ENCODE data around the gene HSD17B1. TPM values are rescaled to one million over a fixed set of nuclear protein-coding genes. Genes with fewer than 3 reads are reported as not detected.

The HSD17B1 gene
- polyA plus RNA-seq, 1 donor from 2014 or later = 1.0 TPM

DNA sequence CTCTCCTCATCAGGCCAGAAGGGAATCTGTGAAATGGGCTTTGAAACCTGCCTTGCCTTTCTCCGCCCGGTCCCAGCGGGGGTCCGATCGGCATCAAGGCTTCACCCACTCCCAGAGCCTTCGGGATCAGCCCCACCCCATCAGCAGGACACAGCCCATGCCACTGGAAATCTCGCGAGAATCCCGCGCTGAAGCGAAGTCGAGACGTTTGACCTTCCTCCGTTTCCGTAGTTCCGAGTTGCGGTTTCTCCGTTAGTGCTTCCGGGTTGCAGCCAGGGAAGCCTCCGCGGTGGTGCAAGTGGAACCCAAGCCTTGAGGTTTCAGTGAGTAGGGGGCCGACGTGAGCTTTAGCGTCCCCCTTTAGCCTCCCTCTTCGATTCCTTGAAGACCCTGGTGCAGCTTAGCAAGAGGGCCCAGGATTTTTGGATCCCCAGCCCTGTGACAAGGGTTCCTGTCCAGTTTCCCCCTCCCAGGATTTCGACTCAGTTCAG is 9.2 kb downstream of the HSD17B1 start, which contains the start of gene COASY:
COASY (plus strand) TSS at position 252 of the 491 bp plus-strand sequence. CDS start 475 bp downstream, outside the sequence.
- no peaks in the 10 kb centered on the region for H4K20me1 ChIP-seq (ENCODE audit: insufficient read depth)
- peak within 1 kb of the TSS; percentile 93 for H3K4me3 ChIP-seq (ENCODE audit: low read length)
- TF ChIP-seq, protein P1, sequence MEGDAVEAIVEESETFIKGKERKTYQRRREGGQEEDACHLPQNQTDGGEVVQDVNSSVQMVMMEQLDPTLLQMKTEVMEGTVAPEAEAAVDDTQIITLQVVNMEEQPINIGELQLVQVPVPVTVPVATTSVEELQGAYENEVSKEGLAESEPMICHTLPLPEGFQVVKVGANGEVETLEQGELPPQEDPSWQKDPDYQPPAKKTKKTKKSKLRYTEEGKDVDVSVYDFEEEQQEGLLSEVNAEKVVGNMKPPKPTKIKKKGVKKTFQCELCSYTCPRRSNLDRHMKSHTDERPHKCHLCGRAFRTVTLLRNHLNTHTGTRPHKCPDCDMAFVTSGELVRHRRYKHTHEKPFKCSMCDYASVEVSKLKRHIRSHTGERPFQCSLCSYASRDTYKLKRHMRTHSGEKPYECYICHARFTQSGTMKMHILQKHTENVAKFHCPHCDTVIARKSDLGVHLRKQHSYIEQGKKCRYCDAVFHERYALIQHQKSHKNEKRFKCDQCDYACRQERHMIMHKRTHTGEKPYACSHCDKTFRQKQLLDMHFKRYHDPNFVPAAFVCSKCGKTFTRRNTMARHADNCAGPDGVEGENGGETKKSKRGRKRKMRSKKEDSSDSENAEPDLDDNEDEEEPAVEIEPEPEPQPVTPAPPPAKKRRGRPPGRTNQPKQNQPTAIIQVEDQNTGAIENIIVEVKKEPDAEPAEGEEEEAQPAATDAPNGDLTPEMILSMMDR (IDR thresholded peaks at IDR 0.05; ENCODE audit: poor library complexity, severe bottlenecking) = no peak
- no peak for TF ChIP-seq RAD21 (conservative IDR thresholded peaks at IDR 0.05)
- TF ChIP-seq MXI1 (conservative IDR thresholded peaks at IDR 0.05; ENCODE audit: poor library complexity, severe bottlenecking) = peak; percentile 77
- TF ChIP-seq SMC3 (conservative IDR thresholded peaks at IDR 0.05; ENCODE audit: poor library complexity) = peak; percentile 20
- TF ChIP-seq EZH2 (IDR thresholded peaks at IDR 0.05; ENCODE audit: borderline replicate concordance, insufficient read depth, low read length, poor library complexity, severe bottlenecking) = no peak
- TF ChIP-seq, protein P2, sequence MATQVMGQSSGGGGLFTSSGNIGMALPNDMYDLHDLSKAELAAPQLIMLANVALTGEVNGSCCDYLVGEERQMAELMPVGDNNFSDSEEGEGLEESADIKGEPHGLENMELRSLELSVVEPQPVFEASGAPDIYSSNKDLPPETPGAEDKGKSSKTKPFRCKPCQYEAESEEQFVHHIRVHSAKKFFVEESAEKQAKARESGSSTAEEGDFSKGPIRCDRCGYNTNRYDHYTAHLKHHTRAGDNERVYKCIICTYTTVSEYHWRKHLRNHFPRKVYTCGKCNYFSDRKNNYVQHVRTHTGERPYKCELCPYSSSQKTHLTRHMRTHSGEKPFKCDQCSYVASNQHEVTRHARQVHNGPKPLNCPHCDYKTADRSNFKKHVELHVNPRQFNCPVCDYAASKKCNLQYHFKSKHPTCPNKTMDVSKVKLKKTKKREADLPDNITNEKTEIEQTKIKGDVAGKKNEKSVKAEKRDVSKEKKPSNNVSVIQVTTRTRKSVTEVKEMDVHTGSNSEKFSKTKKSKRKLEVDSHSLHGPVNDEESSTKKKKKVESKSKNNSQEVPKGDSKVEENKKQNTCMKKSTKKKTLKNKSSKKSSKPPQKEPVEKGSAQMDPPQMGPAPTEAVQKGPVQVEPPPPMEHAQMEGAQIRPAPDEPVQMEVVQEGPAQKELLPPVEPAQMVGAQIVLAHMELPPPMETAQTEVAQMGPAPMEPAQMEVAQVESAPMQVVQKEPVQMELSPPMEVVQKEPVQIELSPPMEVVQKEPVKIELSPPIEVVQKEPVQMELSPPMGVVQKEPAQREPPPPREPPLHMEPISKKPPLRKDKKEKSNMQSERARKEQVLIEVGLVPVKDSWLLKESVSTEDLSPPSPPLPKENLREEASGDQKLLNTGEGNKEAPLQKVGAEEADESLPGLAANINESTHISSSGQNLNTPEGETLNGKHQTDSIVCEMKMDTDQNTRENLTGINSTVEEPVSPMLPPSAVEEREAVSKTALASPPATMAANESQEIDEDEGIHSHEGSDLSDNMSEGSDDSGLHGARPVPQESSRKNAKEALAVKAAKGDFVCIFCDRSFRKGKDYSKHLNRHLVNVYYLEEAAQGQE (IDR thresholded peaks at IDR 0.05; ENCODE audit: borderline replicate concordance) = no peak
- TF ChIP-seq EP300 (conservative IDR thresholded peaks at IDR 0.05; ENCODE audit: poor library complexity, severe bottlenecking) = no peak
- peak; percentile 37 for TF ChIP-seq TAF1 (IDR thresholded peaks at IDR 0.05; ENCODE audit: low read depth)
- peak; percentile 86 for TF ChIP-seq POLR2AphosphoS5 (IDR thresholded peaks at IDR 0.05)
- H3K9me3 ChIP-seq (ENCODE audit: low read length) = no peaks in the 10 kb centered on the region
- peak within 1 kb of the TSS; percentile 81 for H3K27ac ChIP-seq (ENCODE audit: low read length)
- peaks cover 10% of the 10 kb centered on the region for H3K79me2 ChIP-seq (replicated peaks; ENCODE audit: insufficient read depth, low read length)
- no peaks in the 10 kb centered on the region for H3K27me3 ChIP-seq (ENCODE audit: insufficient read depth, low read depth, low read length)
- H3F3A ChIP-seq (ENCODE audit: insufficient read depth, low read length, poor library complexity, severe bottlenecking) = no peaks in the 10 kb centered on the region
- H3K4me2 ChIP-seq (ENCODE audit: low read length) = peak within 1 kb of the TSS; percentile 76
- H3K9me2 ChIP-seq (ENCODE audit: insufficient read depth, low read length) = no peaks in the 10 kb centered on the region
- no peaks in the 10 kb centered on the region for H3K36me3 ChIP-seq (ENCODE audit: insufficient read depth, low read length)
- H2AFZ ChIP-seq (ENCODE audit: low read depth, low read length) = peak within 1 kb of the TSS; percentile 62
- peak within 1 kb of the TSS; percentile 84 for H3K9ac ChIP-seq (ENCODE audit: low read length)

DNA sequence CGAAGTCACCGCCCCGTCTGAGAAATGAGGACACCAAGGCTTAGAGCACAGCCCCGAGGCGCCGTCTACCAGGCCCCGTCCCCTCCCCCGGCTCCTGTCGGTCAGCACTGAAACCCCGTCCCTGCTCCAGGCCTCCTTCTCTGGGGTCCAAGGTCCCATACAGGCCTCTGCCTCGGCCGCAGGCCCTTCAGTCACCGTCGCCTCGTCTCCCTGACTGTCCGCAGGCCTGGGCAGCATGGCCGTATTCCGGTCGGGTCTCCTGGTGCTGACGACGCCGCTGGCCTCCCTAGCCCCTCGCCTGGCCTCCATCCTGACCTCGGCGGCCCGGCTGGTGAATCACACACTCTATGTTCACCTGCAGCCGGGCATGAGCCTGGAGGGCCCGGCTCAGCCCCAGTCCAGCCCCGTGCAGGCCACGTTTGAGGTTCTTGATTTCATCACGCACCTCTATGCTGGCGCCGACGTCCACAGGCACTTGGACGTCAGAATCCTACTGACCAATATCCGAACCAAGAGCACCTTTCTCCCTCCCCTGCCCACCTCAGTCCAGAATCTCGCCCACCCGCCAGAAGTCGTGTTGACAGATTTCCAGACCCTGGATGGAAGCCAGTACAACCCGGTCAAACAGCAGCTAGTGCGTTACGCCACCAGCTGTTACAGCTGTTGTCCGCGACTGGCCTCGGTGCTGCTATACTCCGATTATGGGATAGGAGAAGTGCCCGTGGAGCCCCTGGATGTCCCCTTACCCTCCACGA is 9.8 kb downstream of the HSD17B1 start:
- no peaks in the 10 kb centered on the region for H3K27me3 ChIP-seq (ENCODE audit: insufficient read depth, low read depth, low read length)

More for the DNA sequence above, 9.8 kb downstream of the HSD17B1 start:
- H3K9me2 ChIP-seq (ENCODE audit: insufficient read depth, low read length) = no peaks in the 10 kb centered on the region
- no peaks in the 10 kb centered on the region for H3K9me3 ChIP-seq (ENCODE audit: low read length)
- H3K9ac ChIP-seq (ENCODE audit: low read length) = peak overlapping the region; percentile 84
- peaks cover 14% of the 10 kb centered on the region for H3K79me2 ChIP-seq (replicated peaks; ENCODE audit: insufficient read depth, low read length)
- H3K27ac ChIP-seq (ENCODE audit: low read length) = peak overlapping the region; percentile 81
- peak overlapping the region; percentile 93 for H3K4me3 ChIP-seq (ENCODE audit: low read length)
- H4K20me1 ChIP-seq (ENCODE audit: insufficient read depth) = no peaks in the 10 kb centered on the region
- peak overlapping the region; percentile 62 for H2AFZ ChIP-seq (ENCODE audit: low read depth, low read length)
- TF ChIP-seq RAD21 (conservative IDR thresholded peaks at IDR 0.05) (no peak), SMC3 (conservative IDR thresholded peaks at IDR 0.05; ENCODE audit: poor library complexity) (no peak), EZH2 (IDR thresholded peaks at IDR 0.05; ENCODE audit: borderline replicate concordance, insufficient read depth, low read length, poor library complexity, severe bottlenecking) (no peak), POLR2AphosphoS5 (IDR thresholded peaks at IDR 0.05) (no peak), MXI1 (conservative IDR thresholded peaks at IDR 0.05; ENCODE audit: poor library complexity, severe bottlenecking) (no peak), TAF1 (IDR thresholded peaks at IDR 0.05; ENCODE audit: low read depth) (no peak), EP300 (conservative IDR thresholded peaks at IDR 0.05; ENCODE audit: poor library complexity, severe bottlenecking) (no peak)
- TF ChIP-seq, protein P1 (IDR thresholded peaks at IDR 0.05; ENCODE audit: poor library complexity, severe bottlenecking) = no peak
- TF ChIP-seq, protein P2 (IDR thresholded peaks at IDR 0.05; ENCODE audit: borderline replicate concordance) = no peak
- H3F3A ChIP-seq (ENCODE audit: insufficient read depth, low read length, poor library complexity, severe bottlenecking) = no peaks in the 10 kb centered on the region
- no peaks in the 10 kb centered on the region for H3K36me3 ChIP-seq (ENCODE audit: insufficient read depth, low read length)
- H3K4me2 ChIP-seq (ENCODE audit: low read length) = peak overlapping the region; percentile 76

All from neural cell (in vitro differentiated cells).